Central memory CD8-positive, alpha-beta T cell (primary cell): ENCODE measurements around the gene CIDEA.
A peak's percentile ranks its signal among the peaks of the same experiment; 100 is the strongest.
"Not testable (repeated sequence)": the region's sequence is repeated elsewhere in the genome, so short reads cannot be mapped to it uniquely, and the experiment has no call there.

Experiments used
- ATAC-seq: fragments of 150-1000 bp; cut with Tn5 transposase; replicated peaks from 2 replicates; pipeline ENCODE4 v1.10.0; 2022; ENCODE audit warnings: mild to moderate bottlenecking, moderate FRiP score, moderate number of reproducible peaks; ENCODE audit not compliant: poor library complexity, severe bottlenecking; ENCODE audit errors: extremely low read depth
- DNase-seq, 2 donors: peaks; one replicate each; pipeline ENCODE4 v3.0.0; 2021; ENCODE audit warnings: low spot score in 2 of 2
- H3K27ac Mint-ChIP-seq: one replicate; pipeline ENCODE4 v1.8.0; 2022; ENCODE audit warnings: low read depth, mild to moderate bottlenecking, moderate library complexity, mixed read lengths
- H3K27me3 Mint-ChIP-seq: one replicate; pipeline ENCODE4 v1.8.0; 2022; ENCODE audit warnings: mixed read lengths
- H3K36me3 Mint-ChIP-seq: one replicate; pipeline ENCODE4 v1.8.0; 2022; ENCODE audit warnings: mild to moderate bottlenecking, moderate library complexity, mixed read lengths; ENCODE audit not compliant: insufficient read depth
- H3K4me1 Mint-ChIP-seq: one replicate; pipeline ENCODE4 v1.8.0; 2022; ENCODE audit warnings: mixed read lengths
- H3K4me3 Mint-ChIP-seq: one replicate; pipeline ENCODE4 v1.8.0; 2022; ENCODE audit warnings: mild to moderate bottlenecking, moderate library complexity, mixed read lengths
- H3K9me3 Mint-ChIP-seq: one replicate; pipeline ENCODE4 v1.8.0; 2022; ENCODE audit warnings: mixed read lengths

Gene CIDEA

DNA sequence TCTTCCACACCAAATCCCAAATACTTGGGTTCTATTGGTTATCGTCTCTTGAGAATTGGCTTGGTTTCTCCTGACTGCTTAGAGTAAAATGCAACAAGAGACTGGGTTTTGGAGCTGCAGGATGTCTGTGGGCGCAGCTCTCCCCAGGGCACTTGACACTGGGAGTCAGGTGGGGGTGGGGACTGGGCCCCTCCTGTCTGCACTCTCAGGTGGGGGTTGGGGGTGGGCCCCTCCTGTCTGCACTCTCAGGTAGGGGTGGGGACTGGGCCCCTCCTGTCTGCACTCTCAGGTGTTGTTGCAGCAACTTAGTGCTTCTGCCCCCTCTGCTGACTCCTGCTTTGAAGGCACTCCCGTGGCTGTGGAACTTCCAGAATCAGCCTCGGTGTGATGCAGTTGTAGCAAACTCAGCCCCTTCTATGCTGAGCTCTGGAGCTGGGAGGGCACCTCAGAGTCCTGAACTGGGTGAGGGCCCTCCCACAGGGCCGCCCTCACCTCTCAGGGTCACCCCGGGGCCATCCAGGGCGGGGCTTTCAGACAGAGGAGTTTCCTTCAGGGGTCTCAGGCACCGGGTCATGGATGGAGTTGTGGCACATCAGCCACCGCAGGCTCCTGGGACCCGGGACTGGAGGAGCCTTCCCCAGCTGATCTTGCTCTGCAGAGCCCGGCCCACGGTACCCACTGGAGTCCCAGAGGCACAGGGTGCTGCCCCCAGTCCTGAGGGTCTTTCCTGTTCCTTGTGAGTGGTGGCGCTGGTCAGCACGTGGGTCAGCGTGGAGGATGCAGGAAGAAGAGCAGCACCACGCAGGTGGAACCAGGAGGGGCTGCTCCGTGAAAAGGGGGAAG is 22.9 kb upstream of the CIDEA start:
- no peaks in the 10 kb centered on the region for H3K9me3 Mint-ChIP-seq
- H3K27me3 Mint-ChIP-seq, result peaks cover 10% of the 10 kb centered on the region
- no peak overlapping the region for H3K27ac Mint-ChIP-seq
- DNase-seq, result no peak
- H3K36me3 Mint-ChIP-seq, result no peaks in the 10 kb centered on the region
- no peak overlapping the region for H3K4me3 Mint-ChIP-seq
- no peak for ATAC-seq
- H3K4me1 Mint-ChIP-seq, result no peaks in the 10 kb centered on the region

GRCh38 chr18:12231986-12232385 is 22.2 kb upstream of the CIDEA start:
- no peak overlapping the region for H3K27ac Mint-ChIP-seq
- ATAC-seq, result no peak
- H3K4me1 Mint-ChIP-seq, result no peaks in the 10 kb centered on the region

DNA sequence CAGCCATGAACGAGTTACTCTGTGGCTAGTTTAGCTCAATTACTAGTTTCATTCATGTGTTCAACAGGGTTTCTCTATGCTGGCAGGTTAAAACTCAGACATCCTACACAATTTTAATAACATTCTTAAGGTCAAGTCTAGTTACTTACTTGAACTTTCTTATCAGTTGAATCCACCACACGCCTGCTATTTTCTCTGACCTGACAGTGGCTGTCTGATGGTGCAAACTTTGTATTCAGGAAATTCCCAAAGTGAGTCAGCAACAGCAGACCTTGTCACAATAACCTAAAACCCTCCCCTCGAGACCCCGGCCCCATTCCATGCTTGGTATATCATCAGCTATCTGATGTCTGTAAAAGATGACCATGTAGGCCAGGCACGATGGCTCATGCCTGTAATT is 20.8 kb upstream of the CIDEA start:
- Mint-ChIP-seq H3K4me1 (no peaks in the 10 kb centered on the region), H3K4me3 (no peak overlapping the region), H3K9me3 (no peaks in the 10 kb centered on the region), H3K36me3 (no peaks in the 10 kb centered on the region), H3K27me3 (peaks cover 17% of the 10 kb centered on the region), H3K27ac (no peak overlapping the region)
- no peak for ATAC-seq
- no peak for DNase-seq

More at GRCh38 chr18:12231986-12232385, 22.2 kb upstream of the CIDEA start:
- Mint-ChIP-seq H3K4me3 (no peak overlapping the region), H3K36me3 (no peaks in the 10 kb centered on the region), H3K9me3 (no peaks in the 10 kb centered on the region), H3K27me3 (peaks cover 16% of the 10 kb centered on the region)
- DNase-seq, result no peak

DNA sequence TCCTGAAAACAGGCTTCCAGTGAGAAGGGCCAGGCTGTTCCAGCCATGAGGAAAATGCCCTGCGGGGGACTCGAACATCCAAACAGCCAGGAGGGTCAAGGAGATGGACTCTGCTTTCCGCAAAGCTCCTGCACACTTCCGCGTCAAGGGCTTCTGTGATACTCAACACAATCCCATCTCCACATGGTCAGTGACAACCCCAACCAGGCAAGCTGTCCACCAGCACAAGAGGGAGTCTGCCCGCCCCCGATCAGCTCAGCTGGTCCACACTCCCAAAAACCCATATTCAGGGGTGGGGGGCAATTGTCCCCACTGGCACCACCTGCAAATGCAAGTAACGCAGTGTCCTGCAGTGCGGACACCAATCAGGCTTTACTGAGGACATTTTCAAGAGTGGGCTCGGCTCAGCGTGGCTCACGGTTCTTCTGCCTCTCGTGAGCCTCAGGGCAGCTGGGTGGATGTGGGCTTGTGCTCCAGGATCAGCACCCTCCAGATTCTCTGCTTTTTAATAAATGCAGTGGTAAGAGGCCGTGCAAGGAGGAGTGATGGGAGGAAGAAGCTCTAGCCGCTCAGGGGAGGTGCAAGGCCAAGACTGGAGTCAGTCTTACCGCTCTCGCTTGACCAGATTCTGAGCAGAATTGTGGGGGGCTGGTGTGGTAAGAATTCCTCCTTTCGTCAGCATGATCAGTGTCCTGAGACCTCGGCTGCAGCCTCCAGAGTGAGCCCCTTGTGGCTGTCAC is 19.5 kb upstream of the CIDEA start:
- DNase-seq, result no peak
- H3K27me3 Mint-ChIP-seq, result peaks cover 30% of the 10 kb centered on the region
- ATAC-seq, result no peak
- no peaks in the 10 kb centered on the region for H3K9me3 Mint-ChIP-seq
- H3K36me3 Mint-ChIP-seq, result no peaks in the 10 kb centered on the region
- no peak overlapping the region for H3K4me3 Mint-ChIP-seq
- no peak overlapping the region for H3K27ac Mint-ChIP-seq
- no peaks in the 10 kb centered on the region for H3K4me1 Mint-ChIP-seq

DNA sequence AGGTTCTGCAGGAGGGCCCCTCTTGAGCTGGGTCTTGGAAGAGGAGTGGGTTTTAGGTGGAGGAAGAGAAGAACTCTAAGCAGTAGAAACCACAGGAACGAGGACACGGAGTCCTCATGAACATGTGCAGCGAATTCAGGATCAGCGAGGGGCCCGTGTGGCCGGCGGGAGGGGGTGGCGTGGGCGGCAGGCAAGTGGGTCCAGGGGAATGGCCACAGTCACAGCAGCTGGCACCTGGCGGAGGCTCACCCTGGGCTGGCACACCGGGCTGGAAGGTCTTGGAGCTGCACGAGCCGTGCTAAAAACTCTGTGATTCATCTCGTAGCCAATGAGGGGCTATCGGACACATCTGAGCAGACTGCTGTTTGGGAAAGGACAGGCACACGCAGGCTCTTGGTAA is 18.0 kb upstream of the CIDEA start:
- no peaks in the 10 kb centered on the region for H3K9me3 Mint-ChIP-seq

GRCh38 chr18:12236934-12237832 is 17.0 kb upstream of the CIDEA start:
- Mint-ChIP-seq H3K4me3 (no peak overlapping the region), H3K4me1 (no peaks in the 10 kb centered on the region), H3K36me3 (no peaks in the 10 kb centered on the region), H3K9me3 (no peaks in the 10 kb centered on the region), H3K27ac (no peak overlapping the region), H3K27me3 (peaks cover 38% of the 10 kb centered on the region)
- ATAC-seq (peak; percentile 54), DNase-seq (peak; percentile 18 to 44)

More for the DNA sequence above, 18.0 kb upstream of the CIDEA start:
- H3K36me3 Mint-ChIP-seq, result no peaks in the 10 kb centered on the region
- ATAC-seq, result no peak
- no peaks in the 10 kb centered on the region for H3K4me1 Mint-ChIP-seq
- DNase-seq, result no peak
- H3K27ac Mint-ChIP-seq, result no peak overlapping the region
- peaks cover 36% of the 10 kb centered on the region for H3K27me3 Mint-ChIP-seq
- no peak overlapping the region for H3K4me3 Mint-ChIP-seq

DNA sequence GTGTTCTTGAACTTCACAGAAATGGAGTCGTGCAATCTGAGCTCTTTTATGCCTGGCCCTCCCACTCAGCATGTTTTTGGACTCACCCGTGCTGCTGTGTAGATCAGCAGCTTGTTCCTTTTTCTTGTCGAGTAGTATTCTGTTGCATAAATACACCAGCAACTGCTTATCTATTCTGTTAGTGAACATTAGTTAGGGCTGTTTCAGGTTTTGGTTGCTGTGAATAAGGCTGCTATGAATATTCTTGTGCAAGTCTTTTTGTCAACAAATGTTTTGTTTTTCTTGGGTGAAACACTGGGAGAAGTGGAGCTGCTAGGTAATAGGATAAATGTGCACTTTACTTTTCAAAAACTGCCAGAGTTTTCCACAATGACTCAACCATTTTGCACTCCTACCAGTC is 15.3 kb upstream of the CIDEA start:
- ATAC-seq, result no peak
- Mint-ChIP-seq H3K27ac (no peak overlapping the region), H3K27me3 (peaks cover 47% of the 10 kb centered on the region), H3K4me1 (no peaks in the 10 kb centered on the region), H3K4me3 (no peak overlapping the region), H3K9me3 (no peaks in the 10 kb centered on the region), H3K36me3 (no peaks in the 10 kb centered on the region)
- DNase-seq, result no peak

DNA sequence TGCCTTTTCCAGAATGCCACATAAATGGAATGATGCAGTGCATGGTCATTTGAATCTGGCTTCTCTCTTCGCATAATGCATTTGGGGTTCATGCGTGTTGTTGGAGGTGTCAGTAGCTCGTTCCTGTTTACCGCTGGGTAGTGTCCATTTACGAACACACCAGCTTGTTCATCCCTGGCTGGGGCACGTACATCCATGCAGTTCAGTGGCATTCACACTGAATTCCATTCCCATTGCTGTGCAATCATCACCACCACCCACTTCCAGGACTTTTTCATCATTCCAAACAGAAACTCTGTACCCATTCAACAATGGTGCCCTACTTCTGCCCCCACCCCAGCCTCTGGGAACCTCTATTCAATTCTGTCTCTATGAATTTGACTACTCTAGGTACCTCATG is 14.7 kb upstream of the CIDEA start:
- ATAC-seq (no peak), DNase-seq (no peak)
- H3K4me1 Mint-ChIP-seq, result no peaks in the 10 kb centered on the region
- no peaks in the 10 kb centered on the region for H3K36me3 Mint-ChIP-seq
- H3K27ac Mint-ChIP-seq, result no peak overlapping the region
- no peaks in the 10 kb centered on the region for H3K9me3 Mint-ChIP-seq
- H3K4me3 Mint-ChIP-seq, result no peak overlapping the region
- peaks cover 48% of the 10 kb centered on the region for H3K27me3 Mint-ChIP-seq

DNA sequence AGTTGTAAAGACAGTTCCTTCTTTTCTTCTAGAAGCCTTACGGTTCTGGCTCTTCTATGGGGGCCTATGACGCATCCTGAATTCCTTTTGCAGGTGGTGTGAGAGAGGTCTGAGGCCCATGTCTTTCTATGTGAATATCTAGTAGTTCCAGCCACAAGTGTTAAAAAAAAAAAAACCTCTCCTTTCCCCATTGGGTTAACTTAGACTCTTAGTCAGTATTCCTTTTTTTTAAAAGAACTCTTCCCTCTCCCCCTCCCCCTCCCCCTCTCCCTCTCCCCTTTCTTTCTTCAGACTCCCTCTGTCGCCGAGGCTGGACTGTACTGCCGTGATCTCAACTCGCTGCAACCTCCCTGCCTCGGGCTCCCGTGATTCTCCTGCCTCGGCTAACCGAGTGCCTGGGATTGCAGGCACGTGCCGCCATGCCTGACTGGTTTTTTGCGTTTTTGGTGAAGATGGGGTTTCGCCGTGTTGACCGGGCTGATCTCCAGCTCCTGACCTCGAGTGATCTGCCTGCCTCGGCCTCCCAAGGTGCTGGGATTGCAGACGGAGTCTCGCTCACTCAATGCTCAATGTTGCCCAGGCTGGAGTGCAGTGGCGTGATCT is 11.4 kb upstream of the CIDEA start:
- ATAC-seq, result no peak
- no peak overlapping the region for H3K27ac Mint-ChIP-seq
- H3K4me1 Mint-ChIP-seq, result no peaks in the 10 kb centered on the region
- peaks cover 65% of the 10 kb centered on the region for H3K27me3 Mint-ChIP-seq
- no peaks in the 10 kb centered on the region for H3K36me3 Mint-ChIP-seq
- no peak overlapping the region for H3K4me3 Mint-ChIP-seq
- H3K9me3 Mint-ChIP-seq, result no peaks in the 10 kb centered on the region
- DNase-seq, result no peak

DNA sequence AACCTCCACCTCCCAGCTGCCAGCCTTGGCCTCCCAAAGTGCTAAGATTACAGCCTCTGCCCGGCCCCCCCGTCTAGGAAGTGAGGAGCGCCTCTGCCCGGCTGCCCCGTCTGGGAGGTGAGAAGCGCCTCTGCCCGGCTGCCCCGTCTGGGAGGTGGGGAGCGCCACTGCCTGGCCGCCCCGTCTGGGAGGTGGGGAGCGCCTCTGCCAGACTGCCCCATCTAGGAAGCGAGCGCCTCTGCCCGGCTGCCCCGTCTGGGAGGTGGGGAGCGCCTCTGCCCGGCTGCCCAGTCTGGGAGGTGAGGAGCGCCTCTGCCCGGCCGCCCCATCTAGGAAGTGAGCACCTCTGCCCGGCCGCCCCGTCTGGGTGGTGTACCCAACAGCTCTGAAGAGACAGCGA is 10.9 kb upstream of the CIDEA start:
- not testable (repeated sequence) for H3K4me1 Mint-ChIP-seq, H3K36me3 Mint-ChIP-seq, ATAC-seq, H3K27ac Mint-ChIP-seq, DNase-seq, H3K9me3 Mint-ChIP-seq, H3K4me3 Mint-ChIP-seq
- H3K27me3 Mint-ChIP-seq, result peaks cover 70% of the 10 kb centered on the region

- Mint-ChIP-seq H3K9me3 (no peaks in the 10 kb centered on the region), H3K4me3 (no peak overlapping the region), H3K4me1 (no peaks in the 10 kb centered on the region), H3K36me3 (no peaks in the 10 kb centered on the region), H3K27me3 (peaks cover 75% of the 10 kb centered on the region), H3K27ac (no peak overlapping the region)
- DNase-seq (no peak), ATAC-seq (no peak)
Observed at GRCh38 chr18:12245793-12246135, 8.4 kb upstream of the CIDEA start.
